ENCODE measurements around the gene RARRES2. TPM values are rescaled to one million over a fixed set of nuclear protein-coding genes. Genes with fewer than 3 reads are reported as not detected.

RARRES2 gene
- polyA plus RNA-seq, 2 of the 4 experiments (the other 2 are of a cell fraction): not detected

DNA sequence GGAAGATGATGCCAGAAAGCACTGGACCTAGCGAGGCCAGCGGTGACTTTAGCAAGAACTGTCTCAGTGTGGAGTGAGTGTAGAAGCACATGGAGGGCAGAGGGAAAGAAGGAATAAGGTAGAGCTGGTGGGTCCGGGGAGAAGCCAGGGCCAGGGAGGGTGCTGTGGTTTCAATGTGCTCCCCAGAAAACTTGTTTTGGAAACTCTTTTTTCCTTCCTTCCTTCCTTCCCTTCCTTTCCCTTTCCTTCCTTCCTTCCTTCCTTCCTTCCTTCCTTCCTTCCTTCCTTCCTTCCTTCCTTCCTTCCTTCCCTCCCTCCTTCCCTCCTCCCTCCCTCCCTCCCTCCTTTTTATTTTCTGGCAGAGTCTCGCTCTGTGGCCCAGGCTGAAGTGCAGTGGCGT, 5.5 kb upstream of the RARRES2 start:
- Histone ChIP-seq H3K4me3 (no peak overlapping the region), H3K4me2 (no peak overlapping the region), H3K4me1 (no peaks in the 10 kb centered on the region; the same call in 2 of the 3 replicates), H3K9me3 (peaks cover 16% of the 10 kb centered on the region; the same call in 1 of the 3 replicates), H3K27ac (no peak overlapping the region)
- FAIRE-seq (no peak), DNase-seq (ENCODE audit: low read depth in 1 of 2, low spot score in 1 of 2) (no peak), ATAC-seq (no peak)
- ChIA-PET POLR2A (no interaction called here), CTCF (interaction anchor here (0.8 to 3.4 kb wide), 2 partner anchors 9 to 29 kb away, joined by 4 to 19 read pairs; no protein-coding TSS in a partner anchor)
- WGBS (ENCODE audit: missing lambda C conversion rate): 51% methylated on average over 5 of the region's 5 CpGs
- no peak for TF ChIP-seq HDAC2 (IDR thresholded peaks at IDR 0.05)
- TF ChIP-seq, protein P1, sequence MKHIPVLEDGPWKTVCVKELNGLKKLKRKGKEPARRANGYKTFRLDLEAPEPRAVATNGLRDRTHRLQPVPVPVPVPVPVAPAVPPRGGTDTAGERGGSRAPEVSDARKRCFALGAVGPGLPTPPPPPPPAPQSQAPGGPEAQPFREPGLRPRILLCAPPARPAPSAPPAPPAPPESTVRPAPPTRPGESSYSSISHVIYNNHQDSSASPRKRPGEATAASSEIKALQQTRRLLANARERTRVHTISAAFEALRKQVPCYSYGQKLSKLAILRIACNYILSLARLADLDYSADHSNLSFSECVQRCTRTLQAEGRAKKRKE (CRISPR knock-in tag; IDR thresholded peaks at IDR 0.05; ENCODE audit: low read depth): no peak
- no peak for TF ChIP-seq PHF8 (IDR thresholded peaks at IDR 0.05; ENCODE audit: borderline replicate concordance, low read depth)

DNA sequence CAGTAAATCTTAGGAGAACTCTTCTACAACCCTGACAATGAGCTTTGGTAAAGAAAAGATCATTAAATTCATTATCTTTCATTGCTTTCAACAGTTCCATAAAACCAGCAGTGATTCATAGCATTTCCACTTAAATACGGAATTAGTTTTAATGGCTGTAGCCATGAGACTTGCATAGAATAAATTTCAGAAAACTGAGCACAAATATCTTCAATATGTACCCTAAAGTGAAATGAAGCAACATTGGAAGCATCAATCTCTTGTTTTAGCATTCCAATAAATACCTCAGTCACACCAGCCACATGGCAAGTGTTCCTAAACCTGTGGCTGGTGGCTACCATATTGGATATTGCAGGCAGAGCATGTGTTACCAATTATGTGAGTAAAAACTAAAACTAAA, 3.6 kb upstream of the RARRES2 start:
- Histone ChIP-seq H3K4me1 (no peaks in the 10 kb centered on the region), H3K27ac (no peak overlapping the region), H3K4me2 (no peak overlapping the region), H3K9me3 (peaks cover 16% of the 10 kb centered on the region; the same call in 1 of the 3 replicates), H3K4me3 (no peak overlapping the region)
- CTCF ChIA-PET: interaction anchor here (3.4 kb wide), 1 partner anchor 11 kb away, joined by 19 read pairs; no protein-coding TSS in a partner anchor
- WGBS (ENCODE audit: missing lambda C conversion rate): 78% methylated on average over 1 of the region's 1 CpG
- POLR2A ChIA-PET: no interaction called here
- ATAC-seq: no peak
- FAIRE-seq: no peak
- no peak for DNase-seq (ENCODE audit: low read depth in 1 of 2, low spot score in 1 of 2)
- TF ChIP-seq CHD2 (IDR thresholded peaks at IDR 0.05; ENCODE audit: low read length, partially characterized antibody): no peak
- TF ChIP-seq, protein P2, sequence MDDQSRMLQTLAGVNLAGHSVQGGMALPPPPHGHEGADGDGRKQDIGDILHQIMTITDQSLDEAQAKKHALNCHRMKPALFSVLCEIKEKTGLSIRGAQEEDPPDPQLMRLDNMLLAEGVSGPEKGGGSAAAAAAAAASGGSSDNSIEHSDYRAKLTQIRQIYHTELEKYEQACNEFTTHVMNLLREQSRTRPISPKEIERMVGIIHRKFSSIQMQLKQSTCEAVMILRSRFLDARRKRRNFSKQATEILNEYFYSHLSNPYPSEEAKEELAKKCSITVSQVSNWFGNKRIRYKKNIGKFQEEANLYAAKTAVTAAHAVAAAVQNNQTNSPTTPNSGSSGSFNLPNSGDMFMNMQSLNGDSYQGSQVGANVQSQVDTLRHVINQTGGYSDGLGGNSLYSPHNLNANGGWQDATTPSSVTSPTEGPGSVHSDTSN (IDR thresholded peaks at IDR 0.05): no peak
- TF ChIP-seq NPAS2 (CRISPR knock-in tag; IDR thresholded peaks at IDR 0.05; ENCODE audit: borderline replicate concordance): no peak
- no peak for TF ChIP-seq JUNB (IDR thresholded peaks at IDR 0.05)
- no peak for TF ChIP-seq GATA3 (IDR thresholded peaks at IDR 0.05; ENCODE audit: borderline replicate concordance)
- TF ChIP-seq BHLHE40 (IDR thresholded peaks at IDR 0.05; ENCODE audit: low read depth, low read length): no peak
- TF ChIP-seq KDM1A (IDR thresholded peaks at IDR 0.05; ENCODE audit: low read depth): no peak
- TF ChIP-seq RARB (CRISPR knock-in tag; IDR thresholded peaks at IDR 0.05): no peak
- no peak for TF ChIP-seq RCOR1 (IDR thresholded peaks at IDR 0.05; ENCODE audit: low read depth, low read length)
- TF ChIP-seq HEYL (CRISPR knock-in tag; IDR thresholded peaks at IDR 0.05): no peak
- TF ChIP-seq, protein P3, sequence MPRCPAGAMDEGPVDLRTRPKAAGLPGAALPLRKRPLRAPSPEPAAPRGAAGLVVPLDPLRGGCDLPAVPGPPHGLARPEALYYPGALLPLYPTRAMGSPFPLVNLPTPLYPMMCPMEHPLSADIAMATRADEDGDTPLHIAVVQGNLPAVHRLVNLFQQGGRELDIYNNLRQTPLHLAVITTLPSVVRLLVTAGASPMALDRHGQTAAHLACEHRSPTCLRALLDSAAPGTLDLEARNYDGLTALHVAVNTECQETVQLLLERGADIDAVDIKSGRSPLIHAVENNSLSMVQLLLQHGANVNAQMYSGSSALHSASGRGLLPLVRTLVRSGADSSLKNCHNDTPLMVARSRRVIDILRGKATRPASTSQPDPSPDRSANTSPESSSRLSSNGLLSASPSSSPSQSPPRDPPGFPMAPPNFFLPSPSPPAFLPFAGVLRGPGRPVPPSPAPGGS (IDR thresholded peaks at IDR 0.05): no peak

DNA sequence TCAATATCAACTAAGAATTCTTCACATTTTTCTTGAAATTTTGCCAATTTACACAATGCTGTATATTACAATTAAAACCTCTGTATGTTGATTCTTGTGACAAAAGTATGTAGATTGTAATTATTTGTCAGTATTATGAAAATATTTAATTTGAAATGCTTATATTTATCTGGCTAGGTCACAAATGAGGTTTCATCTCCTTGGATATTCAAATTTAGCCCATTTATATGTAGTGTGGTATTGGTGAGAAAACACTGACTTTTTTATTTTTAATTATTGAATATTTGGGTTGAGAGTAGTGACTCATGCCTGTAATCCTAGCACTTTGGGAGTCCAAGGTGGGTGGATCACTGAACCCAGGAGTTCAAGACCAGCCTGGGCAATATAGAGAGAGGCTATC, 2.9 kb upstream of the RARRES2 start:
- FAIRE-seq: no peak
- no peak for DNase-seq (ENCODE audit: low read depth in 1 of 2, low spot score in 1 of 2)
- Histone ChIP-seq H3K27ac (no peak overlapping the region), H3K9me3 (peaks cover 16% of the 10 kb centered on the region; the same call in 1 of the 3 replicates), H3K4me2 (no peak overlapping the region), H3K4me3 (no peak overlapping the region), H3K4me1 (no peaks in the 10 kb centered on the region)
- TF ChIP-seq, protein P4, sequence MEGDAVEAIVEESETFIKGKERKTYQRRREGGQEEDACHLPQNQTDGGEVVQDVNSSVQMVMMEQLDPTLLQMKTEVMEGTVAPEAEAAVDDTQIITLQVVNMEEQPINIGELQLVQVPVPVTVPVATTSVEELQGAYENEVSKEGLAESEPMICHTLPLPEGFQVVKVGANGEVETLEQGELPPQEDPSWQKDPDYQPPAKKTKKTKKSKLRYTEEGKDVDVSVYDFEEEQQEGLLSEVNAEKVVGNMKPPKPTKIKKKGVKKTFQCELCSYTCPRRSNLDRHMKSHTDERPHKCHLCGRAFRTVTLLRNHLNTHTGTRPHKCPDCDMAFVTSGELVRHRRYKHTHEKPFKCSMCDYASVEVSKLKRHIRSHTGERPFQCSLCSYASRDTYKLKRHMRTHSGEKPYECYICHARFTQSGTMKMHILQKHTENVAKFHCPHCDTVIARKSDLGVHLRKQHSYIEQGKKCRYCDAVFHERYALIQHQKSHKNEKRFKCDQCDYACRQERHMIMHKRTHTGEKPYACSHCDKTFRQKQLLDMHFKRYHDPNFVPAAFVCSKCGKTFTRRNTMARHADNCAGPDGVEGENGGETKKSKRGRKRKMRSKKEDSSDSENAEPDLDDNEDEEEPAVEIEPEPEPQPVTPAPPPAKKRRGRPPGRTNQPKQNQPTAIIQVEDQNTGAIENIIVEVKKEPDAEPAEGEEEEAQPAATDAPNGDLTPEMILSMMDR (IDR thresholded peaks at IDR 0.05): no peak
- no peak for TF ChIP-seq FOSB (CRISPR knock-in tag; IDR thresholded peaks at IDR 0.05)
- TF ChIP-seq, protein P5, sequence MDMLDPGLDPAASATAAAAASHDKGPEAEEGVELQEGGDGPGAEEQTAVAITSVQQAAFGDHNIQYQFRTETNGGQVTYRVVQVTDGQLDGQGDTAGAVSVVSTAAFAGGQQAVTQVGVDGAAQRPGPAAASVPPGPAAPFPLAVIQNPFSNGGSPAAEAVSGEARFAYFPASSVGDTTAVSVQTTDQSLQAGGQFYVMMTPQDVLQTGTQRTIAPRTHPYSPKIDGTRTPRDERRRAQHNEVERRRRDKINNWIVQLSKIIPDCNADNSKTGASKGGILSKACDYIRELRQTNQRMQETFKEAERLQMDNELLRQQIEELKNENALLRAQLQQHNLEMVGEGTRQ (IDR thresholded peaks at IDR 0.05): no peak
- TF ChIP-seq MAZ (IDR thresholded peaks at IDR 0.05; ENCODE audit: borderline replicate concordance, low read depth, low read length): no peak
- ChIA-PET CTCF (interaction anchor here (3.4 kb wide), 1 partner anchor 12 kb away, joined by 19 read pairs; no protein-coding TSS in a partner anchor), POLR2A (no interaction called here)
- no peak for ATAC-seq

All from A549 (cell line).